Rectal smooth muscle tissue (tissue), 1 donor: ENCODE results near the gene ZNRF4.
"Not testable (repeated sequence)": the region's sequence is repeated elsewhere in the genome, so short reads cannot be mapped to it uniquely, and the experiment has no call there.

Experiments used
- H3K27ac ChIP-seq: one replicate; pipeline ENCODE4 v1.7.0; 2013; ENCODE audit warnings: low read depth, low read length, inconsistent platforms
- H3K27me3 ChIP-seq: one replicate; pipeline ENCODE4 v1.7.0; 2013; ENCODE audit warnings: low read length; ENCODE audit not compliant: control insufficient read depth, insufficient read depth
- H3K36me3 ChIP-seq: one replicate; pipeline ENCODE4 v1.7.0; 2013; ENCODE audit warnings: low read length; ENCODE audit not compliant: control insufficient read depth, insufficient read depth
- H3K4me1 ChIP-seq: one replicate; pipeline ENCODE4 v1.7.0; 2013; ENCODE audit warnings: low read length; ENCODE audit not compliant: control insufficient read depth, insufficient read depth
- H3K4me3 ChIP-seq: one replicate; pipeline ENCODE4 v1.7.0; 2013; ENCODE audit warnings: low read length
- H3K9ac ChIP-seq: one replicate; pipeline ENCODE4 v1.7.0; 2013; ENCODE audit warnings: low read length

ZNRF4 gene

DNA sequence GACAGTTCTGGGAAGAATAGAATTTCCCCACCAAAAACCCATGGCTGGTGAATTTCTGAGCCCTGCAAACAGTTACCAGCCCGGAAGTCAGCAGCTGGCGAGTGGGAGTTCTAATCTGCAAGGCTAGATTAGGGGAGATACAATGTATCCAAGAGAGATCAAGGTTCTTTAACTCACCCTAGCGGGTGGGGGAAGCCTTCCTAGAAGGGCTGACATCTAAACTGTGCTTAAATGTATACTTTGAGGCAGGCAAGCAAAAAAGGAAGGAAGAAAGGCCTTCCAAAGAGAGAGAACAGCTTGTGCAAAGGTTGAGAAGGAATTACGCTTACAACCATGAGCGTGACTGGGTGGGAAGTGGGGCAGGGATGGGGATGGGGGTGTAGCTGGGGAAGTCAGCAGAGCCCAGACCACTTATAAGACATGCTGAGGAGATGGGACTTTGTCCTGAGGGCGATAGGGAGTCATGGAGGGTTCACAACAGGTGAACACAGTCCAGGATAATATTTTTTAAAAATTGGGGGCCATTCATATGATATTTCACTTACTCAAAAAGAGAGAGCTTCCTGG, 20.8 kb upstream of the ZNRF4 start:
- Histone ChIP-seq H3K9ac (no peak overlapping the region), H3K4me3 (no peak overlapping the region), H3K27me3 (no peaks in the 10 kb centered on the region), H3K4me1 (no peaks in the 10 kb centered on the region), H3K36me3 (no peaks in the 10 kb centered on the region), H3K27ac (no peak overlapping the region)

DNA sequence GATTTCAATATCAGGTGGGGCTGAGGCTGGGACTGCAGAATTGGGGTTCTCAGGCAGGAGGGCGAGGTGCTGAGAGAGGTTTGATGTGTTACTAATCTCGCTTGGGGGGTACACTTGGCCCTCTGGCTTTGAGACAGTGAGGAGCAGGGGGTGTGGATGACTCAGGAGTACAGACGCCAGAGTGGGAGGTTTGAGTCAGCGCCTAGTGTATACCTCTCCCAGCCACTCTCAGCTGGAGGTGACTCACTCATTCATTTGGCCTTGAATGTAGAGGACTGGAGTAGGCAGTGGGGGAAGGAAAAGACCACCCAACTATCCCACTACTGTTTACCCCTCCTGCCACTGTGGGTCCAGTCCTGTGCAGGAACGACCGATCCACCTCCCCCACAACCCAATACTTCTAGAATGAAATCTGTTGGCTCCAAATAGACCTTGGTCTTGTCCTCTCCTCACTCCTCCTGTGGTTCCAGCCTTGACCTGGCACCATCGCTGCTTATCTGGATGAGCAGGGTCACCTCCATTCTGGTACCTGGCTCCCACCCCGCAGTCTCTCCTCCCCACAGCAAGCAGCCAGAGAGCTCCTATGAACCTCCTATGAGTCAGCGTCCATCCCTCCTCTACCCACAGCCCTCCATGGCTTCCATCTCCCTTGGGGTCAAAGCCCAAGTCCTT, 20.1 kb upstream of the ZNRF4 start:
- Histone ChIP-seq H3K4me1 (no peaks in the 10 kb centered on the region), H3K9ac (no peak overlapping the region), H3K27me3 (no peaks in the 10 kb centered on the region), H3K4me3 (no peak overlapping the region), H3K36me3 (no peaks in the 10 kb centered on the region), H3K27ac (no peak overlapping the region)

DNA sequence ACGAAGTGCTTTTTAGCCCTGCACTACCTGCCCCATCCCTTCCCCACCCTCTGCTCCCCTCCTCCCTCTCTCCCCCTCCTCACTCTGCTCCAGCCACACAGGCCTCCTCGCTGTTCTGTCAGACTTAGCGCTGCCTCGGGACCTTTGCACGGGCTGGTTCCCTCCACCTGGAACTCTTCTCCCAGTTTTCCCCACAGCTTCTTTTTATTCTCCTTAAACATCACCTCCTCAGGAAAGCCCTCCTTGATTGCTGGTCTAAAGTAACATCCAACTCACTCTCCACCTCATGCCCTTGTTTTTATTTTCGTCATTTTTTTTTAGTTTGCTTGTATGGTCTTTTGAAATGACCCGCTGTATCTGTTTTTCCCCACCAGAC, 19.6 kb upstream of the ZNRF4 start:
- no peak overlapping the region for H3K9ac ChIP-seq
- no peaks in the 10 kb centered on the region for H3K27me3 ChIP-seq

DNA sequence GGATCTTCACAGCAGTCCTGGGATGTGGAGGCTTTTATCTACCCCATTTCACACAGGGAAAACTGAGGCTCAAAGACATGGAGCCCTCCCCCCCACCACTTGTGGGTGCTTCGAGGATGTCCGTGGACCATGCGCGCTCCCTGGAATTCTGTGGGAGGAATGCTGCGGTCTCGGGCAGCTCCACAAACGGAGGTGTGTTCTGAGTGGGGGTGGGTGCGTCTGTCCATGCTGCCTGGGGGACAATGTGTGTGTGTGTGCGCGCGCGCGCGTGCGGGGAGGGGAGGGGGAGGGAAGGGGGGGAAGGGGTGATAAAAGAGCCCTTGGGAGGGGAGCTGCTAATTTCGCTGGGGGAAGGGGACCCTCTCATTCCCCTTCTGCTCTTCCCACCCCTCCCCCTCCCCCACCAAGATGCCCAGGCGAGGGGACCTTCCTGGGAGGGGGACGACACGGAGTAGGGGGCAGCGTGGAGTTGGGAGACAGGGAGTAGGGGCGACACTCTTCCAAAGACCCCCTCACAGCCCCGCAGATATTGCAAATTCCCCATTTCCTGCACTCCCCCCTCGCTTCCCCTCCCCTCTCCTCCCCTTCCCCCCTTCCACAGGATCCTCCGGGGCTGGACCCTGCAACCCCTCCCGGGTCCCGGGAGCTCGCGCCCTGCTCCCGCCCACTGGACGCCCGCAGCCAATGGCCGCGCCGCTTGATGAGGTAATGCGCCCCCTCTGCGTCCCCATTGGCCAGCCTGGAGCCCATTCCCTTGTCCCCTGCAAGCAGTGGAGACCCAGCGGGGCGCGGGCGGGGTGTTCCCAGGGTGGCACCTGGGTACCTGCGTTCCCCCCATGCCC, 18.9 kb upstream of the ZNRF4 start:
- no peaks in the 10 kb centered on the region for H3K36me3 ChIP-seq
- no peaks in the 10 kb centered on the region for H3K27me3 ChIP-seq
- H3K9ac ChIP-seq, result no peak overlapping the region
- no peak overlapping the region for H3K27ac ChIP-seq
- H3K4me3 ChIP-seq, result no peak overlapping the region
- no peaks in the 10 kb centered on the region for H3K4me1 ChIP-seq

More for the DNA sequence above, 19.6 kb upstream of the ZNRF4 start:
- Histone ChIP-seq H3K4me1 (no peaks in the 10 kb centered on the region), H3K36me3 (no peaks in the 10 kb centered on the region), H3K4me3 (no peak overlapping the region), H3K27ac (no peak overlapping the region)

DNA sequence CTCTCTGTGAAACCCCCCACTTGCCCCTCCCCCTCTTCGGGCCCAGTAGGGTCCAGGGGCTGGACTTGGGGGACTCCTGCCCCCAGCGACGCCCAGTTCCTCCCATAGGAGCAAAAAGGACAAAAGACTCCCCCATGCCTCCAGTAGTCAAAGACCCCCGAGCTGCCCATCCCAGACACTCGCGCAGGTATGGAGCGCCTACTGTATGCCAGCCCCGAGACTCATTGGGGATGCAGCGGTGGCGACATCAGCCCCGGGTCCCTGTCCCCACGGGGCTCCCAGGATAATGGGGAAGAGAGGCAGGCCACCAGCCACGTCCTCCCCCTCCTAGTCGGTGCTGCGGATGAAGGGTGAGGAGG, 18.3 kb upstream of the ZNRF4 start:
- Histone ChIP-seq H3K27me3 (no peaks in the 10 kb centered on the region), H3K27ac (no peak overlapping the region), H3K4me3 (no peak overlapping the region), H3K4me1 (no peaks in the 10 kb centered on the region), H3K36me3 (no peaks in the 10 kb centered on the region), H3K9ac (no peak overlapping the region)

DNA sequence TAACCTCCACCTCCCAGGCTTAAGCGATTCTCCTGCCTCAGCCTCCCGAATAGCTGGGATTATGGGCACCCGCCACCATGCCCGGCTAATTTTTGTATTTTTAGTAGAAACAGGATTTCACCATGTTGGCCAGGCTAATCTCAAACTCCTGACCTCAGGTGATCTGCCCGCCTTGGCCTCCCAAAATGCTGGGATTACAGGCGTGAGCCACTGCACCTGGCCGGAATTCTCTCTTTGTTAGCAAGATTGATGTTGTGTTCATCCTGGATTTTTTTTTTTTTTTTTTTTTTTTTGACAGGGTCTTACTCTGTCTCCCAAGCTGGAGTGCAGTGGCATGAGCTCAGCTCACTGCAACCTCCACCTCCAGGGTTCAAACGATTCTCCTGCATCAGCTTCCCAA, 16.5 kb upstream of the ZNRF4 start:
- not testable (repeated sequence) for H3K9ac ChIP-seq, H3K36me3 ChIP-seq, H3K4me3 ChIP-seq, H3K4me1 ChIP-seq, H3K27me3 ChIP-seq, H3K27ac ChIP-seq

DNA sequence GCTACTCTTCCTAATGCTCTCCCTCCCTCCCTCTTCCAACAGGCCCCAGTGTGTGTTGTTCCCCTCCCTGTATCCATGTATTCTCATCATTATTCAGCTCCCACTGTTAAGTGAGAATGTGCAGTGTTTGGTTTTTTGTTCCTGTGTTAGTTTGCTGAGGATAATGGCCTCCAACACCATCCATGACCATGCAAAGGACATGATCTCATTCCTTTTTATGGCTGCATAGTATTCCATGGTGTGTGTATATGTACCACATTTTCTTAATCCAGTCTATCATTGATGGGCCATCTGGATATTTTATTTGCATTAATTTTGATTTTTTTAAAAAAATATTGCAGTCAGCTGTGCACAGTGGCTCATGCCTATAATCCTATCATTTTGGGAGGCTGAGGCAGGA, 15.8 kb upstream of the ZNRF4 start:
- Histone ChIP-seq H3K9ac (no peak overlapping the region), H3K27me3 (no peaks in the 10 kb centered on the region), H3K27ac (no peak overlapping the region), H3K4me3 (no peak overlapping the region), H3K36me3 (no peaks in the 10 kb centered on the region), H3K4me1 (no peaks in the 10 kb centered on the region)

DNA sequence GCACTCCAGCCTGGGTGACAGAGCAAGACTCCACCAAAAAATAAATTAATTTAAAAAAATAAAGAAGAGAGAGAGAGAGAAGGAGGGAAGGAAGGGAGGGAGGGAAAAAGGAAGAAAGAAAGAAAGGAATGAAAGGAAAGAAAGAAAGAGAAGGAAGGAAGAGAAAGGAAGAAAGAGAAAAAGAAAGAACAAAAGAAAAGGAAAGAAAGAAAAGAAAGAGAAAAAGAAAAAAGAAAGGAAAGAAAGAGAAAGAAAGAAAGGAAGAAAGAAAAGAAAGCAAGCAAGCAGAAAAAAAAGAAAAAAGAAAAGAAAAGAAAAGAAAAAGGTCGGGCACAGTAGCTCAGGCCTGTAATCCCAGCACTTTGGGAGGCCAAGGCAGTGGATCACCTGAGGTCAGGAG, 14.9 kb upstream of the ZNRF4 start:
- Histone ChIP-seq H3K27me3 (no peaks in the 10 kb centered on the region), H3K9ac (no peak overlapping the region), H3K4me3 (no peak overlapping the region), H3K4me1 (no peaks in the 10 kb centered on the region), H3K27ac (no peak overlapping the region), H3K36me3 (no peaks in the 10 kb centered on the region)

DNA sequence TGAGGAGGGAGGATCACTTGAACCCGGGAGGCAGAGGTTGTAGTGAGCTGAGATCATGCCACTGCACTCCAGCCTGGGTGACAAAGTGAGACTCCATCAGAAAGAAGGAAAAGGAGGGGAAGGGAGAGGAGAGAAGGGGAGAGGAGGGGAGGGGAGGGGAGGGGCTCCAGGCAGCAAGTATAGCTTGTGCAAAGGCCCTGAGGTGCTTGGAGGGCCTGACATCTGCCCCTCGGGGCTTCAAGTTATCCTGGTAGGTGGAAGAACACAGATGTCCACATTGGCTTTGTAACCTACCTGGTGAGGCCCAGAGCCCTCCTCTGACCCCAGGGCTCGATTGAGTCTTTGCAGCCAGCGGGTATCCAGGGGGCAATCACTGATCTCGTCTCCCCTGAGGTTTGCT, 11.5 kb upstream of the ZNRF4 start:
- no peaks in the 10 kb centered on the region for H3K4me1 ChIP-seq
- no peaks in the 10 kb centered on the region for H3K27me3 ChIP-seq
- H3K4me3 ChIP-seq, result no peak overlapping the region
- H3K9ac ChIP-seq, result no peak overlapping the region
- H3K36me3 ChIP-seq, result no peaks in the 10 kb centered on the region
- no peak overlapping the region for H3K27ac ChIP-seq

DNA sequence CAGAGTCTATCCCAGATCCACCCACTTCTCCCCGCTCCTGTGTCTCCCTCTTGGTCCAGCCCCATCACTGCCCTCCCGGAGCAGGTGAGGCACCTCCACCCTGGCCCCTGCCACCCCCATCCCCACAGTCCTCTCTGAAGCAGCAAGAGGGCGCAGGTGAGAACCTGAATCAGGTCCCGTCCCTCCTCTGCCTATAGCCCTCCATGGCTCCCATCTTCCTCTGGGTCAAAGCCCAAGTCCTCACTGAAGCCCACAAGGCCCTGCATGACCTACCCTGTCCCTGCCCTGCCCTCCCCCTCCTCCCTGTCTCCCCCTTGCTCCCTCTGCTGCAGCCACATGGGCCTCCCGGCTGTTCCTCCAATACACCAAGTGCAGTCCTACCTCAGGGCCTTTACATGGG, 10.8 kb upstream of the ZNRF4 start:
- no peak overlapping the region for H3K27ac ChIP-seq
- no peaks in the 10 kb centered on the region for H3K27me3 ChIP-seq
- H3K9ac ChIP-seq, result no peak overlapping the region
- H3K36me3 ChIP-seq, result no peaks in the 10 kb centered on the region
- no peak overlapping the region for H3K4me3 ChIP-seq
- H3K4me1 ChIP-seq, result no peaks in the 10 kb centered on the region

DNA sequence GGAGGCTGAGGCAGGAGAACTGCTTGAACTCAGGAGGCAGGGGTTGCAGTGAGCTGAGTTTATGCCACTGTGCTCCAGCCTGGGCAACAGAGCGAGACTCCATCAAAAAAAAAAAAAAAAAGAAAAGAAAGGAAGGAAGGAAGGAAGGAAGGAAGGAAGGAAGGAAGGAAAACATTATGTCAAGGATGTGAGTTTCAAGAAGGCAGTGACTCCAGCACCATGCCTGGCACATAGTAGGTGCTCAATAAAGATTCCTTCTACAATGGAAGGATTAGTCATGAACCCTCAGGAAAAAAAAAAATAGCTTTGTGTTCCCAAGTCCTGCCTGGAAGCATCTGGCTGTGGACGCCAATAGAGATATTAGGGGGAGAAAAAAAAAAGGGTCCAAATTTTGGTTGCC, 10.1 kb upstream of the ZNRF4 start:
- H3K4me1 ChIP-seq, result no peaks in the 10 kb centered on the region
- H3K9ac ChIP-seq, result no peak overlapping the region
- H3K27ac ChIP-seq, result no peak overlapping the region
- H3K36me3 ChIP-seq, result no peaks in the 10 kb centered on the region
- no peak overlapping the region for H3K4me3 ChIP-seq
- H3K27me3 ChIP-seq, result no peaks in the 10 kb centered on the region

DNA sequence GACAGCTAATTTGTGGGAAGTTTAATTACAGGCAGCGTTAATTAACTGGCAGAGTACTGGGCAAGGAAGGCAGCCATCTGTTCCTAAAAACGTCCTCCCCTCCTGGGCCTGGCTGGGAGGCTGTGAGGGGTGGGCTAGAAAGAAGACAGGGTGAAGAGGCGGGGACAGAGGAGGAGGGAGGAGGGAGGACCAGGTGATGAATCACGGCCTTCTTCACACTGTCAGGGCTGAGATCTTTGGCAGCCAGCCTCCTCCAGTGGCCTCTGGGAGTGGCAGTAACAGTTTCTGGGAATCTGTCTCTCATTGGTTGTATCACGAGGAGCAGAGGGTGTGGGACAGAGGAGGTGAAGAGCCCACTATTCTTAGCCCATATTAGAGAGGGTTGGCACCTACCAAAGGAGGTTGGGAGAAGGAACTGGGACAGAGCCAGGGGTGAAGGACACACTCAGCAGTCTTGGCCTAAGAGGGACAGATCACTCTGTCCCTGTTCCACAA, 9.6 kb upstream of the ZNRF4 start:
- no peaks in the 10 kb centered on the region for H3K4me1 ChIP-seq
- H3K27ac ChIP-seq, result no peak overlapping the region
- no peak overlapping the region for H3K9ac ChIP-seq
- H3K36me3 ChIP-seq, result no peaks in the 10 kb centered on the region
- no peaks in the 10 kb centered on the region for H3K27me3 ChIP-seq
- H3K4me3 ChIP-seq, result no peak overlapping the region
